HepG2 (cell line): Measurements from ENCODE around the gene MAP3K5. TPM values are rescaled to one million over a fixed set of nuclear protein-coding genes. Genes with fewer than 3 reads are reported as not detected.

Experiments
- ATAC-seq: fragments of 200-7000 bp; cut with Tn5 transposase; 3 replicates; pipeline ENCODE4 v1.9.1; 2020; ENCODE audit warnings: mild to moderate bottlenecking, moderate library complexity
- BruUV-seq: library from RNA; stranded (reverse); fragments of 400-500 nt; replicated peaks from 2 replicates; lab custom pipeline; 2021; lab: Mats Ljungman, UMichigan
- CTCF ChIA-PET: fragments of 300-600 bp; formaldehyde crosslinking; extraction: SDS; loops from one replicate; lab custom pipeline; 2021; ENCODE audit warnings: low total read pairs, inconsistent platforms, low intra/inter-chr PET ratio; lab: Yijun Ruan, JAX
- POLR2A ChIA-PET: fragments of 350-600 bp; sonication (Branson Sonifier 250); formaldehyde crosslinking; loops from one replicate; lab custom pipeline; 2020; ENCODE audit warnings: antibody characterized with exemption, inconsistent platforms; lab: Yijun Ruan, JAX
- DNase-seq: peaks from one replicate; pipeline ENCODE4 v3.0.0-alpha.2; 2015; ENCODE audit warnings: low spot score
- FAIRE-seq: peaks from 3 replicates; lab custom pipeline; 2011; peaks lifted over from hg19 to GRCh38; lab: Jason Lieb, UNC
- H2AFZ ChIP-seq: one replicate; pipeline ENCODE4 v1.6.1; 2011; ENCODE audit warnings: low read length, inconsistent platforms
- H3K27ac ChIP-seq: fragments of 300-600 bp; 3 replicates; pipeline ENCODE4 v1.8.0; 2011; ENCODE audit warnings: mixed run types, mild to moderate bottlenecking, mixed read lengths, low read length, inconsistent platforms; ENCODE audit not compliant: insufficient read depth; ENCODE audit errors: extremely low read length
- H3K27me3 ChIP-seq, 2 experiments: fragments of 200-600 bp in 1 of 2; 2 replicates in 1 of 2; 3 replicates in 1 of 2; pipeline versions ENCODE4 v1.6.0 to v1.8.0; 2011; ENCODE audit warnings: low read length in 2 of 2, mild to moderate bottlenecking in 2 of 2, moderate library complexity in 2 of 2, inconsistent platforms in 1 of 2; ENCODE audit not compliant: insufficient read depth in 2 of 2, control insufficient read depth in 1 of 2
- H3K36me3 ChIP-seq, 2 experiments: fragments of 200-600 bp in 1 of 2; replicated peaks in 1 of 2; 2 replicates in 1 of 2; 3 replicates in 1 of 2; pipeline versions ENCODE4 v1.5.1 to v1.8.0; 2011; ENCODE audit warnings: low read length in 2 of 2, inconsistent platforms in 1 of 2; ENCODE audit not compliant: insufficient read depth in 2 of 2, control insufficient read depth in 1 of 2
- H3K4me1 ChIP-seq: 2 replicates; pipeline ENCODE4 v1.5.1; 2012; ENCODE audit warnings: low read length, inconsistent platforms; ENCODE audit not compliant: insufficient read depth
- H3K4me2 ChIP-seq: 2 replicates; pipeline ENCODE4 v1.6.0; 2011; ENCODE audit warnings: low read depth, low read length, inconsistent platforms
- H3K4me3 ChIP-seq, 3 experiments: fragments of 200-600 bp in 1 of 3; sonication (generic), shearing (Covaris generic) in 1 of 3; replicated peaks in 1 of 3; 2 replicates each; pipeline ENCODE4 v1.5.1; 2011 to 2016; ENCODE audit warnings: low read length in 3 of 3, inconsistent platforms in 2 of 3, low read depth in 2 of 3, mild to moderate bottlenecking in 2 of 3, control low read depth in 1 of 3, mixed read lengths in 1 of 3; ENCODE audit not compliant: insufficient read depth in 1 of 3
- H3K79me2 ChIP-seq: one replicate; pipeline ENCODE4 v1.6.1; 2011; ENCODE audit warnings: low read length, inconsistent platforms; ENCODE audit not compliant: insufficient read depth
- H3K9ac ChIP-seq: 2 replicates; pipeline ENCODE4 v1.6.0; 2011; ENCODE audit warnings: mild to moderate bottlenecking, low read depth, low read length, inconsistent platforms; ENCODE audit not compliant: insufficient read depth
- H3K9me3 ChIP-seq: 2 replicates; pipeline ENCODE4 v1.5.1; 2012; ENCODE audit warnings: mild to moderate bottlenecking, low read length
- H4K20me1 ChIP-seq: 2 replicates; pipeline ENCODE4 v1.6.0; 2011; ENCODE audit warnings: inconsistent platforms, mild to moderate bottlenecking, low read length, moderate library complexity; ENCODE audit not compliant: insufficient read depth
- BRF2 ChIP-seq: sonication (generic); formaldehyde crosslinking; IDR thresholded peaks from 2 replicates; pipeline ENCODE4 v1.8.1; 2022; ENCODE audit warnings: mild to moderate bottlenecking, missing genetic modification reagents
- CENPT ChIP-seq: sonication (generic); formaldehyde crosslinking; IDR thresholded peaks from 2 replicates; pipeline ENCODE4 v1.8.0; 2022; ENCODE audit warnings: low read depth, mild to moderate bottlenecking, moderate library complexity, missing genetic modification reagents
- JUND ChIP-seq: sonication (generic); formaldehyde crosslinking; IDR thresholded peaks from 2 replicates; pipeline ENCODE4 v1.8.0; 2022; ENCODE audit warnings: mild to moderate bottlenecking, missing genetic modification reagents
- KDM5B ChIP-seq: sonication (generic); formaldehyde crosslinking; IDR thresholded peaks from 2 replicates; pipeline ENCODE4 v1.4.0; 2020; ENCODE audit warnings: missing genetic modification reagents, mild to moderate bottlenecking, borderline replicate concordance
- MAFF ChIP-seq: IDR thresholded peaks from 2 replicates; pipeline ENCODE4 v1.6.1; 2011; ENCODE audit warnings: low read depth, low read length, improper control_type of control experiment
- MAFG ChIP-seq: sonication (generic); formaldehyde crosslinking; IDR thresholded peaks from 2 replicates; pipeline ENCODE4 v1.5.1; 2020; ENCODE audit warnings: mild to moderate bottlenecking, missing genetic modification reagents
- SRSF1 ChIP-seq: fragments of 200-400 bp; formaldehyde crosslinking; optimal IDR thresholded peaks from 2 replicates; pipeline ENCODE3; 2017; ENCODE audit warnings: mild to moderate bottlenecking, low read depth, low read length, moderate library complexity
- ZFP37 ChIP-seq: sonication (generic); formaldehyde crosslinking; IDR thresholded peaks from 2 replicates; pipeline ENCODE4 v1.4.0; 2020; ENCODE audit warnings: missing genetic modification reagents, borderline replicate concordance
- ZNF234 ChIP-seq: sonication (generic); formaldehyde crosslinking; conservative IDR thresholded peaks from 2 replicates; pipeline ENCODE4 v1.5.1; 2020; ENCODE audit warnings: mild to moderate bottlenecking, missing genetic modification reagents
- ZNF407 ChIP-seq: sonication (generic); formaldehyde crosslinking; IDR thresholded peaks from one replicate; pipeline ENCODE4 v1.5.1; 2020; ENCODE audit warnings: mild to moderate bottlenecking, missing genetic modification reagents; ENCODE audit errors: not compliant biosample characterization
- ZNF543 ChIP-seq: sonication (generic); formaldehyde crosslinking; IDR thresholded peaks from 2 replicates; pipeline ENCODE4 v1.4.0; 2020; ENCODE audit warnings: mild to moderate bottlenecking, missing genetic modification reagents
- ZSCAN25 ChIP-seq: sonication (generic); formaldehyde crosslinking; IDR thresholded peaks from 2 replicates; pipeline ENCODE4 v1.8.0; 2022; ENCODE audit warnings: mild to moderate bottlenecking, missing genetic modification reagents
- WGBS: methylation state at CpG from one replicate; pipeline ENCODE4 v1.1.6; 2017; ENCODE audit warnings: low lambda C conversion rate; 5-methylcytosine and 5-hydroxymethylcytosine counted together
- in situ Hi-C: cut with HindIII; loops from 2 replicates; pipeline ENCODE4 v1.10.0; 2017; ENCODE audit warnings: low pct_unique_long_range_greater_than_20kb; ENCODE audit not compliant: extremely low pct_ligation_motif_present
- intact Hi-C: fragments of 100-400 bp; cut with micrococcal nuclease; formaldehyde crosslinking; loops from one replicate; pipeline ENCODE4 v1.10.0; 2022; ENCODE audit not compliant: unreplicated experiment
- polyA plus RNA-seq, 8 experiments: library from polyadenylated mRNA; depleted of rRNA in 3 of 8; stranded (reverse) in 7 of 8; unstranded in 1 of 8; fragments of >200 nt; fragmentation: Illumina TruSeq in 4 of 8; extraction: Trizol in 4 of 8; gene quantifications; 2 replicates each; pipeline versions ENCODE4 v1.2.1 to v1.2.3, GENCODE V29; 2011 to 2016; ENCODE audit warnings: low read depth in 4 of 8, missing spikeins in 1 of 8, mixed read lengths in 1 of 8; ENCODE audit not compliant: insufficient read depth in 1 of 8
- total RNA-seq, 5 experiments: library from RNA; depleted of rRNA; stranded (reverse); fragments of >200 nt; fragmentation: Illumina TruSeq; extraction: Trizol; gene quantifications; 2 replicates each; pipeline ENCODE4 v1.2.3, GENCODE V29; 2016; ENCODE audit warnings: low read depth in 1 of 5
- TF ChIP-seq, protein P1 (sequence below): sonication (generic); formaldehyde crosslinking; IDR thresholded peaks from 2 replicates; pipeline ENCODE4 v1.8.1; 2023; ENCODE audit warnings: mild to moderate bottlenecking, moderate library complexity, missing genetic modification reagents

MAP3K5 gene
- total and polyA plus RNA-seq, 2 of the 13 experiments (the other 11 are each of a cell fraction or from before 2014, with no cell fraction given): not detected

- intact Hi-C loops (no loop called here), in situ Hi-C loops (loop anchor here (25.0 kb wide), 1 partner anchor 277 kb away; the partner anchor contains the start of gene SLC35D3)
- no peak overlapping the region for H3K9ac ChIP-seq
- no peak for TF ChIP-seq ZSCAN25
- no peak for TF ChIP-seq MAFG (CRISPR knock-in tag)
- TF ChIP-seq JUND (CRISPR knock-in tag): no peak
- TF ChIP-seq ZNF407: no peak
- TF ChIP-seq BRF2: no peak
- TF ChIP-seq CENPT: no peak
- TF ChIP-seq ZNF543 (CRISPR knock-in tag): no peak
- TF ChIP-seq SRSF1: no peak
- no peak for TF ChIP-seq MAFF
- TF ChIP-seq ZFP37 (CRISPR knock-in tag): no peak
- no peak for TF ChIP-seq KDM5B (CRISPR knock-in tag)
- TF ChIP-seq ZNF234 (CRISPR knock-in tag): no peak
- TF ChIP-seq, protein P1, sequence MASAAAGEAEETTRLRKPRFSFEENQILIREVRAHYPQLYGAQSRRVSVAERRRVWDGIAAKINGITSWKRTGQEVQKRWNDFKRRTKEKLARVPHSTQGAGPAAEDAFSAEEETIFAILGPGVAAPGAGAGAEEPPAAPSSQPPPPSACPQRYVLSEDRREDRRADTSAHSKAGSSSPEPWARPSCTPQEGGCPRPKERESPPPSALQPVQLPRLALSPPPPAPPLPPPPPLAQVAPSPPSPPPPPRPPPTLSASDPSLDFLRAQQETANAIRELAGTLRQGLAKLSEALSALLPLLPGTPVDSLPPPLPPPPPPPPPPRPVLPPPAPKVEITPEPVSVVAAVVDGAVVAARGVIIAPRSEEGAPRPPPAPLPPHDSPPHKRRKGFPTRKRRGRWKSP (CRISPR knock-in tag): no peak
- no peak overlapping the region for H3K4me3 ChIP-seq
- CTCF ChIA-PET: no interaction called here
- 4% methylated on average over 4 of the region's 4 CpGs for WGBS
- H3K9me3 ChIP-seq: no peaks in the 10 kb centered on the region
- H2AFZ ChIP-seq: no peak overlapping the region
- H4K20me1 ChIP-seq: no peaks in the 10 kb centered on the region
- ATAC-seq (no peak), FAIRE-seq (no peak), DNase-seq (no peak)
- no peaks in the 10 kb centered on the region for H3K27me3 ChIP-seq
- no peaks in the 10 kb centered on the region for H3K4me1 ChIP-seq
- POLR2A ChIA-PET: no interaction called here
- no peaks in the 10 kb centered on the region for H3K36me3 ChIP-seq
- H3K79me2 ChIP-seq: no peaks in the 10 kb centered on the region
- BruUV-seq: no TSS peak
- no peak overlapping the region for H3K27ac ChIP-seq
- no peak overlapping the region for H3K4me2 ChIP-seq
These were observed 156.7 kb downstream of the MAP3K5 start for GRCh38 chr6:136635615-136636014.
